ENCODE measurements around the gene PTRH1.

The PTRH1 gene

DNA sequence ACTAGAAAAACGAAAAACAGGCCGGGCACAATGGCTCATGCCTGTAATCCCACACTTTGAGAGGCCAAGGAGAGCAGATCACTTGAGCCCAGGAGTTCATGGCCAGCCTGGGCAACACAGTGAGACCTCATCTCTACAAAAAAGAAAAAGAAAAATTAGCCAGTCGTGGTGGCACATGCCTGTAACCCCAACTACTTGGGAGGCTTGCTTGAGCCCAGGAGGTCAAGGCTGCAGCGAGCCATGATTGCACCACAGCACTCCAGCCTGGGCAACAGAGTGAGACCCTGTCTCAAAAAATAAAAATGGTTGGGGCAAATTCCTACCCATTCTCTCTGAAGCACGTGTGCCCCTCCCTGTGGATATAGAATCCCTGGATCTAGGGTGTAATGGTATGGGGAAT lies 17.1 kb downstream of the PTRH1 start:
- Histone ChIP-seq H3K4me1 (ENCODE audit: control insufficient read depth in 1 of 2, insufficient read depth in 2 of 2, low read length in 2 of 2) (peaks cover 0 to 8% of the 10 kb centered on the region in 2 donors), H3K27ac (ENCODE audit: low read depth, low read length) (no peak overlapping the region), H3K4me3 (ENCODE audit: low read depth in 1 of 2, low read length in 2 of 2) (no peak overlapping the region), H3K9ac (ENCODE audit: low read depth in 1 of 2, low read length in 2 of 2) (no peak overlapping the region), H3K9me3 (ENCODE audit: control insufficient read depth in 1 of 2, low read length in 2 of 2) (no peaks in the 10 kb centered on the region), H3K36me3 (ENCODE audit: control insufficient read depth in 1 of 2, insufficient read depth in 2 of 2, low read length in 2 of 2) (no peaks in the 10 kb centered on the region), H3K27me3 (ENCODE audit: control insufficient read depth in 1 of 2, insufficient read depth in 2 of 2, low read length in 2 of 2) (no peaks in the 10 kb centered on the region)

DNA sequence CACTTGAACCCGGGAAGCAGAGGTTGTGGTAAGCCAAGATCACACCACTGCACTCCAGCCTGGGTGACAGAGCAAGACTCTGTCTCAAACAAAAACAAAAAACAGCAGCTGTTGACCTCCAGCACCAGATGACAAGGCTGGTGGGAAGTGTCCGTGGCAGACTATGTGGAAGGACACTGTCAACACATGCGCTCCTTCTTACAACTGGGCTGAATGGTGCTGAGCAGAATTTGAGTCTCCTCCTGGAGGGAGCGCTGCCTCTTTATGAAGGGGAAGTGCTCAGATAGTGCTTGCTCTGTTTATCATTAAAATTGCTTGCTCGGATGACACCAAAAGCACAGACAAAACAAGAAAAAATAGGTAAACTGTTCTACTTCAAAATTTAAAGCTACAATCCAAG lies 17.9 kb downstream of the PTRH1 start:
- H3K27ac ChIP-seq (ENCODE audit: low read depth, low read length) = no peak overlapping the region
- no peak overlapping the region for H3K4me3 ChIP-seq (ENCODE audit: low read depth in 1 of 2, low read length in 2 of 2)
- no peak overlapping the region for H3K9ac ChIP-seq (ENCODE audit: low read depth in 1 of 2, low read length in 2 of 2)
- H3K27me3 ChIP-seq (ENCODE audit: control insufficient read depth in 1 of 2, insufficient read depth in 2 of 2, low read length in 2 of 2) = no peaks in the 10 kb centered on the region
- no peaks in the 10 kb centered on the region for H3K36me3 ChIP-seq (ENCODE audit: control insufficient read depth in 1 of 2, insufficient read depth in 2 of 2, low read length in 2 of 2)
- H3K9me3 ChIP-seq (ENCODE audit: control insufficient read depth in 1 of 2, low read length in 2 of 2) = no peaks in the 10 kb centered on the region
- H3K4me1 ChIP-seq (ENCODE audit: control insufficient read depth in 1 of 2, insufficient read depth in 2 of 2, low read length in 2 of 2) = peaks cover 0 to 8% of the 10 kb centered on the region in 2 donors

DNA sequence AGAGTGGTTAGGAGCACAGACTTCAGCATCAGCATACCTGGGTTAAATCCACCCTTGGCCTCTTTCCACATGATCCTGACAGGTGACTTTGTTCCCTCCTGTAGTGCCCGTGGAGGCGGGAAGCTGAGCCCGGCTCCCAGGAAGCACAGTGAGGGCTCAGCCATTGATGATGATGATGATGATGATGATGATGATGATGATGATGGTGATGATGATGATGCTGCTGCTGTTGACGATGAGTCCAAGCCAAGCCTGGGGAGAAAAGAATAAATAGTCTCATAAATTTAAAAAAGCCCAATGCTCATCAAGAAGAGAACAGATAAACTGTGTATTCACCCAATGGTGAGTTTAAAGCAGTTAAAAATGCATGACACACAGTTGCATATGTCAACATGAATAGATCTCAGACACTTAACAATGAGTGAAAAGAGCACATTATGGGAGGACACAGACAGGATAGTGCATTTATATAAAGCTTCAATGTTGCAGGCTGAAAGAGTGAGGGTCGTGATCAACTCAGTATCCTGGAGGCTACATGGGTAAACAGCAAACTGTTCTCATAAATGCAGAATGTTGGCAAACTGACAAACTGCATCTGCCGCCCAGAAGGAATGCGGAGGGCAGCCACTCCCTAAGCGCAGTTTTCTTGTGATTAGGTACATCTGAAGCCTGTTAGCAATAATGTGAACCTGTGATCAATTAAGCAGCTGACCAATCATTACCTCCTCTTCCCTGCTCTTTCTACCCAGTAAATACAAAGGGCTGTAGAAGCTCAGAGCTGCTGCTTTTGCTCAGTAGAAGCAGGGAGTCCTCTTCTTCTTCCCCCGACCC lies 20.4 kb downstream of the PTRH1 start:
- Histone ChIP-seq H3K27ac (ENCODE audit: low read depth, low read length) (no peak overlapping the region), H3K4me1 (ENCODE audit: control insufficient read depth in 1 of 2, insufficient read depth in 2 of 2, low read length in 2 of 2) (peaks cover 0 to 8% of the 10 kb centered on the region in 2 donors), H3K9me3 (ENCODE audit: control insufficient read depth in 1 of 2, low read length in 2 of 2) (no peaks in the 10 kb centered on the region), H3K36me3 (ENCODE audit: control insufficient read depth in 1 of 2, insufficient read depth in 2 of 2, low read length in 2 of 2) (peaks cover 0 to 4% of the 10 kb centered on the region in 2 donors), H3K9ac (ENCODE audit: low read depth in 1 of 2, low read length in 2 of 2) (no peak overlapping the region), H3K4me3 (ENCODE audit: low read depth in 1 of 2, low read length in 2 of 2) (no peak overlapping the region), H3K27me3 (ENCODE audit: control insufficient read depth in 1 of 2, insufficient read depth in 2 of 2, low read length in 2 of 2) (no peaks in the 10 kb centered on the region)

DNA sequence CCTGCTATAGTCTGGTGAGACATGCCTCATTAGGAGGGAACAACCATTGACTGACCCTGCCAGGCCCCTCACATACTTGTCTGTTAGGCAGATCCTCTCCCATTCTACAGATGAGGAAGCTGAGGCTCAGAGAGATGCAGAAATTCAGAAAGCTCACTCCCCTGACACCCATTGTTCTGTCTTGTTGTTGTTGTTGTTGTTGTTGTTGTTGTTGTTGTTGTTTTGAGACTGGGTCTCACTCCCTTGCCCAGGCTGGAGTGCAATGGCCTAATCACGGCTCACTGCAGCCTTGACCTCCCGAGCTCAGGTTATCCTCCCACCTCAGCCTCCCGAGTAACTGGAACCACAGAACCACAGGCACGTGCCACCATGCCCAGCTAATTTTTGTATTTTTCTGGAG lies 21.8 kb downstream of the PTRH1 start:
- H3K4me3 ChIP-seq (ENCODE audit: low read depth in 1 of 2, low read length in 2 of 2) = no peak overlapping the region
- H3K4me1 ChIP-seq (ENCODE audit: control insufficient read depth in 1 of 2, insufficient read depth in 2 of 2, low read length in 2 of 2) = peaks cover 0 to 4% of the 10 kb centered on the region in 2 donors
- H3K27ac ChIP-seq (ENCODE audit: low read depth, low read length) = no peak overlapping the region
- H3K9ac ChIP-seq (ENCODE audit: low read depth in 1 of 2, low read length in 2 of 2) = no peak overlapping the region
- H3K27me3 ChIP-seq (ENCODE audit: control insufficient read depth in 1 of 2, insufficient read depth in 2 of 2, low read length in 2 of 2) = no peaks in the 10 kb centered on the region
- H3K9me3 ChIP-seq (ENCODE audit: control insufficient read depth in 1 of 2, low read length in 2 of 2) = no peaks in the 10 kb centered on the region
- H3K36me3 ChIP-seq (ENCODE audit: control insufficient read depth in 1 of 2, insufficient read depth in 2 of 2, low read length in 2 of 2) = peaks cover 0 to 4% of the 10 kb centered on the region in 2 donors

DNA sequence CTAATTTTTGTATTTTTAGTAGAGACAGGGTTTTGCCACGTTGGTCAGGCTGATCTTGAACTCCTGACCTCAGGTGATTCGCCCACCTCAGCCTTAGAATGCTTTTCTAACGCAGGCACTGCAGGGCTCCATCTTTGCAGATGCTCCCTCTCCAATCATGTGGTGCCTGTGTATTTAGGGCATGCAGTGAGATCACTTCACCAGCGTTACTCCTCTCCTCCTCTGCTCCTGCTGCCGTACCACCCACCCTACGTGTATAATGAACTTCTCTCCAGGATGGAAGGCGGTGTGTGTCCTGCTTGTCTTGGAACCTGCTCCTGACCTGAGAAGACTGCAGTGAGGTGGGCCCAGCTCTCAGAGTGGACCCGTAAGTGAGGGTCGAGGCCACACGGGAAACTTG lies 22.3 kb downstream of the PTRH1 start:
- Histone ChIP-seq H3K9me3 (ENCODE audit: control insufficient read depth in 1 of 2, low read length in 2 of 2) (no peaks in the 10 kb centered on the region), H3K9ac (ENCODE audit: low read depth in 1 of 2, low read length in 2 of 2) (no peak overlapping the region), H3K27me3 (ENCODE audit: control insufficient read depth in 1 of 2, insufficient read depth in 2 of 2, low read length in 2 of 2) (no peaks in the 10 kb centered on the region), H3K27ac (ENCODE audit: low read depth, low read length) (no peak overlapping the region), H3K4me1 (ENCODE audit: control insufficient read depth in 1 of 2, insufficient read depth in 2 of 2, low read length in 2 of 2) (peaks cover 0 to 4% of the 10 kb centered on the region in 2 donors), H3K36me3 (ENCODE audit: control insufficient read depth in 1 of 2, insufficient read depth in 2 of 2, low read length in 2 of 2) (peaks cover 0 to 4% of the 10 kb centered on the region in 2 donors), H3K4me3 (ENCODE audit: low read depth in 1 of 2, low read length in 2 of 2) (no peak overlapping the region)

DNA sequence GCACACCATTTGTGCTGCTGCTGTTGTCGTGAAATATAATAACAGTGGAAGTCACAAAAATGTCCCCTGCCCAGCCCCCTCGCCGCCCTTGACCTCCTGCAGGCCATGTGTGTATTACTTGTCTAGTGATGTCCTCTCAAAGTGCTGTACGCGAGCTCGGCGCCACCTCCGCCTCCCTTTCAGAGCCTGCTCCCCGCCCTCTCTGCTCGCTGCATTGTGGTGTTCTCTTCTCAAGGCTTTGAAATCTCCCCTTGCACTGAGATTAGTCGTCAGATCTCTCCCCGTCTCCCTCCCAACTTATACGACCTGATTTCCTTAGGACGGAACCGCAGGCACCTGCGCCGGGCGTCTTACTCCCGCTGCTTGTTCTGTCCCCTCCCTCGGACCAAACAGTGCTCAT lies 23.4 kb downstream of the PTRH1 start:
- Histone ChIP-seq H3K4me1 (ENCODE audit: control insufficient read depth in 1 of 2, insufficient read depth in 2 of 2, low read length in 2 of 2) (peaks cover 0 to 4% of the 10 kb centered on the region in 2 donors), H3K36me3 (ENCODE audit: control insufficient read depth in 1 of 2, insufficient read depth in 2 of 2, low read length in 2 of 2) (peaks cover 0 to 4% of the 10 kb centered on the region in 2 donors), H3K27ac (ENCODE audit: low read depth, low read length) (no peak overlapping the region), H3K9ac (ENCODE audit: low read depth in 1 of 2, low read length in 2 of 2) (no peak overlapping the region), H3K9me3 (ENCODE audit: control insufficient read depth in 1 of 2, low read length in 2 of 2) (no peaks in the 10 kb centered on the region), H3K4me3 (ENCODE audit: low read depth in 1 of 2, low read length in 2 of 2) (no peak overlapping the region), H3K27me3 (ENCODE audit: control insufficient read depth in 1 of 2, insufficient read depth in 2 of 2, low read length in 2 of 2) (no peaks in the 10 kb centered on the region)

DNA sequence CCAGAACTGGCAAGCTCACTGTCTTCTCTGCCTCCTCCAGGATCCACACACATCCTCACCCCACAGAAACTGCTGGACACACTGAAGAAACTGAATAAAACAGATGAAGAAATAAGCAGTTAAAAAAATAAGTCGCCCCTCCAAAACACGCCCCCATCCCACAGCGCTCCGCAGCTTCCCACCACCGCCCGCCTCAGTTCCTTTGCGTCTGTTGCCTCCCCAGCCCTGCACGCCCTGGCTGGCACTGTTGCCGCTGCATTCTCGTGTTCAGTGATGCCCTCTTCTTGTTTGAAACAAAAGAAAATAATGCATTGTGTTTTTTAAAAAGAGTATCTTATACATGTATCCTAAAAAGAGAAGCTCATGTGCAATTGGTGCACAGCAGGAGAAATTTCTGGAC lies 24.7 kb downstream of the PTRH1 start:
- H3K36me3 ChIP-seq (ENCODE audit: control insufficient read depth in 1 of 2, insufficient read depth in 2 of 2, low read length in 2 of 2) = peaks cover 0 to 9% of the 10 kb centered on the region in 2 donors
- no peak overlapping the region for H3K27ac ChIP-seq (ENCODE audit: low read depth, low read length)
- no peak overlapping the region for H3K9ac ChIP-seq (ENCODE audit: low read depth in 1 of 2, low read length in 2 of 2)
- no peak overlapping the region for H3K4me3 ChIP-seq (ENCODE audit: low read depth in 1 of 2, low read length in 2 of 2)
- peaks cover 0 to 4% of the 10 kb centered on the region in 2 donors for H3K4me1 ChIP-seq (ENCODE audit: control insufficient read depth in 1 of 2, insufficient read depth in 2 of 2, low read length in 2 of 2)
- H3K9me3 ChIP-seq (ENCODE audit: control insufficient read depth in 1 of 2, low read length in 2 of 2) = no peaks in the 10 kb centered on the region
- no peaks in the 10 kb centered on the region for H3K27me3 ChIP-seq (ENCODE audit: control insufficient read depth in 1 of 2, insufficient read depth in 2 of 2, low read length in 2 of 2)

DNA sequence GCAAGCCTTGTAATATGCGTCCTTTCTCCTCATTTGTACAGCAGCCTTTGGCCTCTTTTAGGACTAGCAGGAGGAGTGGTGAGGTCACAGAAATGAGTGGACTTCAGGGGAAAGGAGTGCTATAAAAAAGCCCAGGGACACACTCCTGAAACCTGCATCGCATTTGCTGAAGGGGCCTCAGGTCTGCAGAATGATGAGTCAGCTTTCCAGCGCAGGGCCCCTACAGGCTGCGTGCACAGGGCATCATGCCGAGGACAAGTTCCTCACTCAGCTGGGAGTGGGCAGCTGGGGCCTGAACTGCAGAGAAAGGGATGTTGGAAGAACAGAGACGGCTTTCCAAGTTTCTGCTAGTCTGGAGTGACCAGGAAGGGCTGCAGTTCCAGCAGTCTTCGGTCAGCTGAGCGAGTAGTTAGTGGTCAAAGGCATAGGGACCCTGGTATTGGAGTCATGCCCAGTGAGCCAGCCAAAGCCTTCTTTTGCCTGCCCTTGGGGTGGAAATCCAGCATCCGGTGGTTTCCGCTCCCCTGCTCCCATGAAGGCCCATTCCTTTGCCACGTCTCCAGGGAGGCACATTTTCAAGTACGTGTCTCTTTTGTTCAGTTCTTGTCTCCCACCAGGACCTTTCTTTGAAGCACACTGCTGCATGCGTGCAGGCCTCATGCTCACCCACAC lies 26.0 kb downstream of the PTRH1 start:
- H3K27ac ChIP-seq (ENCODE audit: low read depth, low read length) = no peak overlapping the region
- H3K9ac ChIP-seq (ENCODE audit: low read depth in 1 of 2, low read length in 2 of 2) = no peak overlapping the region
- peaks cover 0 to 9% of the 10 kb centered on the region in 2 donors for H3K36me3 ChIP-seq (ENCODE audit: control insufficient read depth in 1 of 2, insufficient read depth in 2 of 2, low read length in 2 of 2)
- no peaks in the 10 kb centered on the region for H3K9me3 ChIP-seq (ENCODE audit: control insufficient read depth in 1 of 2, low read length in 2 of 2)
- no peak overlapping the region for H3K4me3 ChIP-seq (ENCODE audit: low read depth in 1 of 2, low read length in 2 of 2)
- no peaks in the 10 kb centered on the region for H3K4me1 ChIP-seq (ENCODE audit: control insufficient read depth in 1 of 2, insufficient read depth in 2 of 2, low read length in 2 of 2)
- no peaks in the 10 kb centered on the region for H3K27me3 ChIP-seq (ENCODE audit: control insufficient read depth in 1 of 2, insufficient read depth in 2 of 2, low read length in 2 of 2)

DNA sequence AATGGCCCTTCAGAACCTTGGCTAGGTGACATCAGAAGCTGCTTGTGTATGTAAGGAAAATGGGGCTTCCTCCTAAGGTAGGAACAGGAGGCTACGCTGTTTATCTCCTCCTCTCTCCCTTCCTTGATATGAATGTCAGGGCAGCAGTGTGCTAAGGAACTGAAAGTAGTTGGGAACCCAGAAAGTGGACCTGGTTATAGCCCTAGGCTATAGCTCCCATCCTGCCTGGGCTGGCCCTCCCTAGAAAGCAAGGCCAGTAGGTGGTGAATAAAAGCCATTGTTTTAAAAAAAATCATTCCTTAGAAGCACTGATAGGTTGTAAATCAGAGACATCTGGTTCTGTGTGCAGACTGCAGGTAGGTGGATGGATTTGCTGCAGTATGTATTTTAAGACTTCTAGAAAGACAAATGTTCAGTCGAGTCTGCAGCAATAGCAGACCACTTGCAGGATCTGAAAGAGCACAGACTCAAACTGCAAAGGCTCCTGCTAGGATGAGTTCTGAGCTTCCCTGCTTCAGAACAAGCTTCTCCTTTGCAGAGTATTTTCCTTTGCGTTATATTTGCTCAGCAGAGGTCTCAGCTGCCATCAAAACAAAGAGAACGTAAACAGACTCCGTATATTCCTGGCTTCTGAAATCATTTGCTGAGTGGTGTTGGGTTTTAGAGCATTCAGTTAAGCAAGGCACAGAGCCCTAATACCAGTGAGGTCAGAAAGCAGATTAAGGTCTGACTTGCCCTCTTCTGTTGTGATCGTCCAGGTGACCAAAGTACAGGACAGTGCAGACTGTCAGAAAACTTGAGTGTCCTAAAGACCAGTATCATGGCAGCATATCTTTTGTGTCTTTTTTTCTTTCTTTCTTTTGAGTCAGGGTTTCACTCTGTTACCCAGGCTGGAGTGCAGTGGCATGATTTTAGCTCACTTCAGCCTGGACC lies 28.7 kb downstream of the PTRH1 start:
- Histone ChIP-seq H3K9me3 (ENCODE audit: control insufficient read depth in 1 of 2, low read length in 2 of 2) (no peaks in the 10 kb centered on the region), H3K4me3 (ENCODE audit: low read depth in 1 of 2, low read length in 2 of 2) (no peak overlapping the region), H3K4me1 (ENCODE audit: control insufficient read depth in 1 of 2, insufficient read depth in 2 of 2, low read length in 2 of 2) (no peaks in the 10 kb centered on the region), H3K27me3 (ENCODE audit: control insufficient read depth in 1 of 2, insufficient read depth in 2 of 2, low read length in 2 of 2) (no peaks in the 10 kb centered on the region), H3K27ac (ENCODE audit: low read depth, low read length) (no peak overlapping the region), H3K9ac (ENCODE audit: low read depth in 1 of 2, low read length in 2 of 2) (no peak overlapping the region), H3K36me3 (ENCODE audit: control insufficient read depth in 1 of 2, insufficient read depth in 2 of 2, low read length in 2 of 2) (peaks cover 0 to 16% of the 10 kb centered on the region in 2 donors)

Measured in duodenal mucosa (tissue), 2 donors.